Astrocyte of the cerebellum (primary cell): ENCODE measurements around the gene TRAPPC14.
"Not testable (repeated sequence)": the region's sequence is repeated elsewhere in the genome, so short reads cannot be mapped to it uniquely, and the experiment has no call there.

Source experiments
- DNase-seq: peaks from one replicate; pipeline ENCODE4 v3.0.0-alpha.2; 2011; ENCODE audit warnings: low read depth
- H3K4me3 ChIP-seq: 2 replicates; pipeline ENCODE4 v1.5.1; 2011; ENCODE audit warnings: mild to moderate bottlenecking, low read depth, low read length, moderate library complexity
- CTCF ChIP-seq: IDR thresholded peaks from 2 replicates; pipeline ENCODE4 v1.5.1; 2012; ENCODE audit warnings: low read length, low read depth, moderate library complexity, mild to moderate bottlenecking; ENCODE audit errors: missing control alignments
- in situ Hi-C: cut with HindIII; loops from 2 replicates; pipeline ENCODE4 v1.10.0; 2017; ENCODE audit warnings: low sequenced_read_pairs

Gene TRAPPC14

GRCh38 chr7:100148559-100149328, 9.8 kb downstream of the TRAPPC14 start, which contains the start of gene LAMTOR4:
Gene LAMTOR4 (plus strand): TSS chr7:100148918. CDS start chr7:100148973, 55 bp downstream.
- in situ Hi-C loops = no loop called here
- peak; percentile 98 for DNase-seq
- no peak for TF ChIP-seq CTCF
- H3K4me3 ChIP-seq = peak within 1 kb of the TSS; percentile 99

GRCh38 chr7:100148225-100148558, 10.3 kb downstream of the TRAPPC14 start:
- no peak for TF ChIP-seq CTCF
- peak overlapping the region; percentile 99 for H3K4me3 ChIP-seq
- in situ Hi-C loops = no loop called here
- DNase-seq = no peak

GRCh38 chr7:100147278-100147677, 11.2 kb downstream of the TRAPPC14 start:
- no peak for TF ChIP-seq CTCF
- no peak overlapping the region for H3K4me3 ChIP-seq
- DNase-seq = no peak
- in situ Hi-C loops = no loop called here

GRCh38 chr7:100146350-100146749, 12.2 kb downstream of the TRAPPC14 start:
- DNase-seq, in situ Hi-C loops, H3K4me3 ChIP-seq: not testable (repeated sequence)

- in situ Hi-C loops = no loop called here
- H3K4me3 ChIP-seq = no peak overlapping the region
- DNase-seq = no peak
- TF ChIP-seq CTCF = no peak
Measured at GRCh38 chr7:100142461-100142860, 16.1 kb downstream of the TRAPPC14 start.

- in situ Hi-C loops = no loop called here
- no peak for TF ChIP-seq CTCF
- H3K4me3 ChIP-seq = no peak overlapping the region
- no peak for DNase-seq
Measured at GRCh38 chr7:100141555-100141949, 17.0 kb downstream of the TRAPPC14 start.

GRCh38 chr7:100137851-100138760, 20.4 kb downstream of the TRAPPC14 start:
- no peak for DNase-seq
- TF ChIP-seq CTCF = no peak
- in situ Hi-C loops = no loop called here
- H3K4me3 ChIP-seq = no peak overlapping the region
